HepG2 (cell line): Measurements from ENCODE around the gene ACOT8. TPM values are rescaled to one million over a fixed set of nuclear protein-coding genes. Genes with fewer than 3 reads are reported as not detected.
A peak's percentile ranks its signal among the peaks of the same experiment; 100 is the strongest.

Experiments used
- CEBPZ ChIP-seq: IDR thresholded peaks from 2 replicates; pipeline ENCODE4 v1.6.1; 2012; ENCODE audit warnings: low read length, improper control_type of control experiment
- CHD4 ChIP-seq: fragments of 200-600 bp; sonication (generic); IDR thresholded peaks from 2 replicates; pipeline ENCODE4 v1.7.0; 2017; ENCODE audit warnings: mild to moderate bottlenecking, low read length, borderline replicate concordance
- FOXP1 ChIP-seq, 2 experiments: fragments of 450-650 bp in 1 of 2; IDR thresholded peaks; 2 replicates each; pipeline ENCODE4 v1.6.1; 2017 to 2018; ENCODE audit warnings: antibody characterized with exemption in 1 of 2
- GABPA ChIP-seq, 2 experiments: IDR thresholded peaks; 2 replicates each; pipeline ENCODE4 v1.6.1; 2011 to 2016; ENCODE audit warnings: low read depth in 2 of 2, low read length in 1 of 2, missing biosample characterization in 1 of 2, missing genetic modification characterization in 1 of 2
- GMEB1 ChIP-seq: sonication (generic); formaldehyde crosslinking; IDR thresholded peaks from 2 replicates; pipeline ENCODE4 v1.5.1; 2020; ENCODE audit warnings: missing genetic modification reagents, mild to moderate bottlenecking, borderline replicate concordance
- HBP1 ChIP-seq: IDR thresholded peaks from 2 replicates; pipeline ENCODE4 v1.6.1; 2016; ENCODE audit warnings: low read depth, control low read depth
- LCORL ChIP-seq, 2 experiments: fragments of 450-650 bp in 1 of 2; sonication (generic) in 1 of 2; formaldehyde crosslinking in 1 of 2; IDR thresholded peaks; 2 replicates each; pipeline versions ENCODE4 v1.5.0 to v1.6.1; 2017 to 2020; ENCODE audit warnings: antibody characterized with exemption in 1 of 2, missing genetic modification reagents in 1 of 2
- MXI1 ChIP-seq: IDR thresholded peaks from 3 replicates; pipeline ENCODE4 v1.6.1; 2012; ENCODE audit warnings: low read depth, low read length, inconsistent platforms, borderline replicate concordance
- SKIL ChIP-seq: sonication (generic); formaldehyde crosslinking; IDR thresholded peaks from 2 replicates; pipeline ENCODE4 v1.8.0; 2022; ENCODE audit warnings: missing genetic modification reagents, mild to moderate bottlenecking, moderate library complexity, borderline replicate concordance
- SNAPC4 ChIP-seq: sonication (generic); formaldehyde crosslinking; IDR thresholded peaks from 2 replicates; pipeline ENCODE4 v1.4.0; 2020; ENCODE audit warnings: mild to moderate bottlenecking, missing genetic modification reagents
- ZC3H13 ChIP-seq: sonication (generic); formaldehyde crosslinking; IDR thresholded peaks from 2 replicates; pipeline ENCODE4 v1.8.1; 2023; ENCODE audit warnings: mild to moderate bottlenecking, missing genetic modification reagents, moderate library complexity
- polyA plus RNA-seq, 8 experiments: library from polyadenylated mRNA; depleted of rRNA in 3 of 8; stranded (reverse) in 7 of 8; unstranded in 1 of 8; fragments of >200 nt; fragmentation: Illumina TruSeq in 4 of 8; extraction: Trizol in 4 of 8; gene quantifications; 2 replicates each; pipeline versions ENCODE4 v1.2.1 to v1.2.3, GENCODE V29; 2011 to 2016; ENCODE audit warnings: low read depth in 4 of 8, missing spikeins in 1 of 8, mixed read lengths in 1 of 8; ENCODE audit not compliant: insufficient read depth in 1 of 8
- total RNA-seq, 5 experiments: library from RNA; depleted of rRNA; stranded (reverse); fragments of >200 nt; fragmentation: Illumina TruSeq; extraction: Trizol; gene quantifications; 2 replicates each; pipeline ENCODE4 v1.2.3, GENCODE V29; 2016; ENCODE audit warnings: low read depth in 1 of 5

ACOT8 gene
- total and polyA plus RNA-seq, 2 of the 13 experiments (the other 11 are each of a cell fraction or from before 2014, with no cell fraction given), result 31.4 to 45.5 TPM

GRCh38 chr20:45812157-45813005, 44.8 kb downstream of the ACOT8 start, which contains the start of gene UBE2C (continued):
- TF ChIP-seq CHD4, result no peak; the same call in 1 of the 2 replicates
- TF ChIP-seq MXI1, result peak; percentile 90; the same call in 2 of the 3 replicates
- TF ChIP-seq GMEB1 (CRISPR knock-in tag), result no peak
- TF ChIP-seq GABPA (IDR thresholded peaks at IDR 0.05; ENCODE audit: low read depth, low read length), result no peak
- TF ChIP-seq GABPA (CRISPR knock-in tag; IDR thresholded peaks at IDR 0.05; ENCODE audit: low read depth), result no peak
- no peak; the same call in 1 of the 2 replicates for TF ChIP-seq SKIL (CRISPR knock-in tag)
- no peak for TF ChIP-seq LCORL (IDR thresholded peaks at IDR 0.05)
- no peak for TF ChIP-seq LCORL (CRISPR knock-in tag; IDR thresholded peaks at IDR 0.05)
- TF ChIP-seq FOXP1 (IDR thresholded peaks at IDR 0.05), result no peak
- no peak for TF ChIP-seq FOXP1 (CRISPR knock-in tag; IDR thresholded peaks at IDR 0.05)
- TF ChIP-seq SNAPC4 (CRISPR knock-in tag), result peak; percentile 47; the same call in 1 of the 2 replicates
- peak; percentile 90; the same call in 1 of the 2 replicates for TF ChIP-seq HBP1
- TF ChIP-seq CEBPZ, result no peak
- peak; percentile 82; the same call in 1 of the 2 replicates for TF ChIP-seq ZC3H13
